Measurements from ENCODE around the gene CNTNAP5. TPM values are rescaled to one million over a fixed set of nuclear protein-coding genes. Genes with fewer than 3 reads are reported as not detected.

CNTNAP5 gene
- total and polyA plus RNA-seq, 3 donors from 2014 or later = 0.29 to 0.39 (median 0.31) TPM

DNA sequence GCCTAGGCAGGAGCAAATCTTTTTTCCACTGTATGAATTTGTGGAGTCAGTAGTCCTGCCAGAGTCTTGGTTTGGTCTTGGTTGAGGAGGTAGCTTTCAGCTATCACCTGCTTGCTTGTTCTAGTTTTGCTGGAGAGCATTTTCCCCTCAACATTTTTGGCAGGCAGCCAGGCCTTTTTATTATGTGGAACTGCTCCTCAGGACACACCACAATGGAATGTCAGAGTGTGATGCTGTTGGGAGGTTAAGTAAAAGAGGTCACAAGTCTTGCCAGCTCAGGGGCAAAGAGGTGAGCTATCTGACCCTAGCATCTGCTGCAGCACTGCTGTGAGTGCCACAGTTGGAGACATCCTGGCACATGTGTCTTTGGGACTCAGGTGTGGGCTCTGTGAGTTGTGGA is 258.0 kb downstream of the CNTNAP5 start:
- Histone ChIP-seq H3K9me3 (no peaks in the 10 kb centered on the region), H3K27me3 (no peaks in the 10 kb centered on the region), H3K36me3 (ENCODE audit: low read depth, missing control alignments) (no peaks in the 10 kb centered on the region), H3K4me3 (no peak overlapping the region), H3K4me1 (no peaks in the 10 kb centered on the region), H3K27ac (no peak overlapping the region)
- DNase-seq = no peak
- TF ChIP-seq CTCF (IDR thresholded peaks at IDR 0.05) (no peak), POLR2A (IDR thresholded peaks at IDR 0.05) (no peak)
- intact Hi-C loops (cut with DNase I; ENCODE audit: low total_unique reads) = no loop called here

GRCh38 chr2:124286089-124286783 is 261.1 kb downstream of the CNTNAP5 start:
- no peak overlapping the region for H3K27ac ChIP-seq
- H3K4me3 ChIP-seq = no peak overlapping the region
- intact Hi-C loops (cut with DNase I; ENCODE audit: low total_unique reads) = no loop called here
- DNase-seq = no peak
- 83 to 87% methylated on average over 7 of the region's 7 CpGs for WGBS, 2 donors
- no peaks in the 10 kb centered on the region for H3K27me3 ChIP-seq
- no peaks in the 10 kb centered on the region for H3K4me1 ChIP-seq
- H3K36me3 ChIP-seq (ENCODE audit: low read depth, missing control alignments) = no peaks in the 10 kb centered on the region
- no peaks in the 10 kb centered on the region for H3K9me3 ChIP-seq
- TF ChIP-seq POLR2A (IDR thresholded peaks at IDR 0.05) (no peak), CTCF (IDR thresholded peaks at IDR 0.05) (no peak)

DNA sequence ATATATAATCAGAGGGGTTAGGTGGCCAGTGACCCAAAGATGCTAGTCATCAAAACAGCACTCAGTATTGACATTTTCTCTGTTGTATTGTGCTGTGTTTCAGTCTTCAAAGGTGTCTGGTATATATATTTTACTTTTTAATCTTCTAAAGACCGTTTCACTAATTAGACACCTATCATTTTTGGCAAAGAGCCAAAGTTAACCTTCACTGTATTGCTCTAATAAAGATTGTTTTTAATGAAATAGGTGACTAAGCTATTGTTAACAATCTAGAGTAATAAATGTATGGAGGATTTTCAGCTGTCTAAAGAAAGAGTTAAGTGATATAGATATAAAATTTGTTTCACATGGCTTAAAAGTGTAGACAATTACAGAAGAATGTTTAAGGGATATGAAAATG is 264.0 kb downstream of the CNTNAP5 start:
- H3K9me3 ChIP-seq = no peaks in the 10 kb centered on the region
- TF ChIP-seq POLR2A (IDR thresholded peaks at IDR 0.05) (no peak), CTCF (IDR thresholded peaks at IDR 0.05) (no peak)
- 37 to 45% methylated on average over 1 of the region's 1 CpG for WGBS, 2 donors
- no peaks in the 10 kb centered on the region for H3K36me3 ChIP-seq (ENCODE audit: low read depth, missing control alignments)
- intact Hi-C loops (cut with DNase I; ENCODE audit: low total_unique reads) = no loop called here
- DNase-seq = no peak
- H3K4me3 ChIP-seq = no peak overlapping the region
- H3K4me1 ChIP-seq = no peaks in the 10 kb centered on the region
- no peaks in the 10 kb centered on the region for H3K27me3 ChIP-seq
- H3K27ac ChIP-seq = no peak overlapping the region

GRCh38 chr2:124289615-124290014 is 264.5 kb downstream of the CNTNAP5 start:
- H3K36me3 ChIP-seq (ENCODE audit: low read depth, missing control alignments) = no peaks in the 10 kb centered on the region
- intact Hi-C loops (cut with DNase I; ENCODE audit: low total_unique reads) = no loop called here
- H3K4me1 ChIP-seq = no peaks in the 10 kb centered on the region
- no peaks in the 10 kb centered on the region for H3K27me3 ChIP-seq
- TF ChIP-seq CTCF (IDR thresholded peaks at IDR 0.05) = no peak
- TF ChIP-seq POLR2A (IDR thresholded peaks at IDR 0.05) = no peak
- WGBS, 2 donors = 83 to 85% methylated on average over 1 of the region's 1 CpG
- no peak for DNase-seq
- H3K4me3 ChIP-seq = no peak overlapping the region
- H3K27ac ChIP-seq = no peak overlapping the region
- H3K9me3 ChIP-seq = no peaks in the 10 kb centered on the region

DNA sequence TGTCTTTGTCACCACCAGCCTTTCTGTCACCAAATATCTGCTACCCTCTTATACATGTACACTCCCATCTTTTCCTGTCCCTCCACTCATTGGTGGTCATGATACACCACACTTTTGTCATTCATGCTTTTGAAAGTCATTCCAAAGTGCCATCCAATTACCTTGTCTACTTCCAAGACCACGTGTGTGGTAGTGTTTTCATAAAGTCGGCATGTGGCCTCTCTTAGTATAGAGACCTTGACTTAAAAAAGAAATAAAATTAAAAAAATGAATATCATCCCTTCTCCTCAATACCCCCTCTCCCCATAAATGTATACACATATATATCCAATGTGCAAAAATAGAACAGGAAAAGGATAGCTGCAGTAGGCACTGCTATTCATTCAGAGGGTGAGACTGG is 271.4 kb downstream of the CNTNAP5 start:
- no peaks in the 10 kb centered on the region for H3K36me3 ChIP-seq (ENCODE audit: low read depth, missing control alignments)
- no peak for TF ChIP-seq POLR2A (IDR thresholded peaks at IDR 0.05)
- 41 to 87% methylated on average over 2 of the region's 2 CpGs for WGBS, 2 donors
- H3K4me3 ChIP-seq = no peak overlapping the region
- intact Hi-C loops (cut with DNase I; ENCODE audit: low total_unique reads) = no loop called here
- no peaks in the 10 kb centered on the region for H3K9me3 ChIP-seq
- DNase-seq = no peak
- no peak overlapping the region for H3K27ac ChIP-seq
- no peaks in the 10 kb centered on the region for H3K27me3 ChIP-seq
- H3K4me1 ChIP-seq = no peaks in the 10 kb centered on the region
